Activated T-helper 1 cell treated with Interleukin-2 at 50 U/mL for 16 hours (primary cell): ENCODE measurements around the gene NKIRAS2.

Source experiments
- DNase-seq: peaks from one replicate; pipeline ENCODE4 v3.0.0-alpha.2; 2020; ENCODE audit warnings: low read depth

NKIRAS2 gene

DNA sequence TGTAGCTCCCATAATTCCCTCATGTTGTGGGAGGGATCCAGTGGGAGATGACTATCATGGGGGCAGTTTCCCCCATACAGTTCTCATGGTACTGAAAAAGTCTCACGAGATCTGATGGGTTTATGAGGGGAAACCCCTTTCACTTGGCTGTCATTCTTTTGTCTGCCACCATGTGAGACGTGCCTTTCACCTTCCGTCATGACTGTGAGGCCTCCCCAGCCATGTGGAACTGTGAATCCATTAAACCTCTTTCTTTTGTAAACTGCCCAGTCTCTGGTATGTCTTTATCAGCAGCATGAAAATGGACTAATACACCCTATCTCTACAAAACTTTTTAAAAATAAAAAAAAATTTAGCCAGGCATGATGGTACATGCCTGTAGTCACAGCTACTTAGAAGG is 36.7 kb downstream of the NKIRAS2 start:
- no peak for DNase-seq

GRCh38 chr17:42058063-42058462 is 38.2 kb downstream of the NKIRAS2 start:
- no peak for DNase-seq

DNA sequence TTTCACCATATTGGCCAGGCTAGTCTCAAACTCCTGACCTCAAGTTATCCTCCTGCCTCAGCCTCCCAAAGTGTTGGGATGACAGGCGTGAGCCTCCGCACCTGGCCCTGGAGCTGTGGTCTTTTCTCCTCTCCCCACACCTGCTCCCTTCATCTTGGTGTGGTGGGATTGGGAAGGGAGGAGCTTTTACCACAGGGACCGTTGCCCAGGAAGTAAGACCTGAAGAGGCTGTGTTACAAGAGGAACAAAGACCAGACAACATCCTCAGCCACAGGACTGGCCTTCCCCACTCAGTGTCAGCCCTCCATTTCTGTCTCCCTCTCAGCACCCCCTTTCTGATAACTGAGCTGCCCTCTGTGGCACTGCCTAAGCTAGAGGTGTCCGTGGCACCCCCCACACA is 39.9 kb downstream of the NKIRAS2 start:
- DNase-seq = no peak

GRCh38 chr17:42060231-42060630 is 40.3 kb downstream of the NKIRAS2 start:
- DNase-seq = no peak

GRCh38 chr17:42061646-42062487 is 42.0 kb downstream of the NKIRAS2 start:
- no peak for DNase-seq

DNA sequence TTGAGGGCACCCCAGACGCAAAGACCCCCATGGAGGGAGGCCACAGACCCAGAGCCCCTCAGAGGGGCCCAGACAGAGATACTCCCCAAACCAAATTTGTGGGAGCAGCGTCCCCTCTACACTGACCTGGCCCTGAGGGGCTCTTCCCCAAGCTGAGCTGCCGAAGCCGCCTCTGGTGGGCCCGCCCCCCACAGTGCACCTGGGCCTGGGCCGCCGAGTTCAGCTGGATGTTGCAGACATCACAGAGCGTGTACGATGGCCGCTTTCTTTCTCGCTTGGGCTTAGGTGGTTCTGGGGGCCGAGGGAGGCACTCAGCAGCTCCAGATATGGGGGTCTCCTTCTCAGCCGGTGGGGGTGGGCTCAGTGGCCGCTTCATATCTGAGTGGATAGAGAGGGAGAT is 42.8 kb downstream of the NKIRAS2 start:
- DNase-seq = no peak

DNA sequence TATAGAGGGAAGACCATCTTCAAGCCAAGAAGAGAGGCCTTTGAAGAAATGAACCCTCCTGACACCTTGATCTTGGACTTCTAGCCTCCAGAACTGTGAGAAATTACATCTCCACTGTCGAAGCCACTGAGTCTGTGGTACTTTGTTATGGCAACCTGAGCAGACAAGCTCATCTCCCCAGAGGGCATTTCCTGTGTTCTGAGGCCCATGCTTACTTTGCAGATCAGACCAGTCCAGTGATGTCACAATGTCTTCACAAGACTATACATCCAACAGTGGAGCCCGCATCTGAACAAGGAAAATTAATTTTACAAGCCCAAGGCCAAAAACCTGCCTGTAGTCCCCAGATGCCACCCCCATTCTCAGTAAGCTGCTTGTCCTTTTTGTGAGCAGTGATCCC is 45.3 kb downstream of the NKIRAS2 start:
- no peak for DNase-seq

GRCh38 chr17:42067371-42068091 is 47.6 kb downstream of the NKIRAS2 start:
- peak; percentile 48 for DNase-seq

- DNase-seq = no peak
Measured at GRCh38 chr17:42068979-42069378, 49.1 kb downstream of the NKIRAS2 start.

DNA sequence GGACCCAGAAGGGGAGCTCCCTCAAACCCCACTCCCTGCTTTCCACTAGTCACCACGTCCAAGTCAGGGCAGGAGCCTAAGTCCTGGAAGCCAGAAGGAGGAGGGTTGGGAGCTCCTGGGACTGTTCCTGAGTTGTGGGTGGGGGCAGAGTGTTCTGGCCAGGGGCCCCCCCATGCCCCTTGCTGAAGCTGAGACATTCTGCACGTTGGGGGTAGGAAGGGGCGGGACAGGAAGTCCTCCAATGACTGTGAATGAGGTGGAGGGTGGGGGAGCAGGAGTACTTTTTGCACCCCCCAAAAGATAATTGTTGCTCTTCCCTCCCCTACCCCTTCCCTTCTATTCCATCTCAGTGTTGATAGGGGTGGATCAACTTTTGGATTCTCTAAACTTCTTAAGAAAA is 51.9 kb downstream of the NKIRAS2 start:
- no peak for DNase-seq

DNA sequence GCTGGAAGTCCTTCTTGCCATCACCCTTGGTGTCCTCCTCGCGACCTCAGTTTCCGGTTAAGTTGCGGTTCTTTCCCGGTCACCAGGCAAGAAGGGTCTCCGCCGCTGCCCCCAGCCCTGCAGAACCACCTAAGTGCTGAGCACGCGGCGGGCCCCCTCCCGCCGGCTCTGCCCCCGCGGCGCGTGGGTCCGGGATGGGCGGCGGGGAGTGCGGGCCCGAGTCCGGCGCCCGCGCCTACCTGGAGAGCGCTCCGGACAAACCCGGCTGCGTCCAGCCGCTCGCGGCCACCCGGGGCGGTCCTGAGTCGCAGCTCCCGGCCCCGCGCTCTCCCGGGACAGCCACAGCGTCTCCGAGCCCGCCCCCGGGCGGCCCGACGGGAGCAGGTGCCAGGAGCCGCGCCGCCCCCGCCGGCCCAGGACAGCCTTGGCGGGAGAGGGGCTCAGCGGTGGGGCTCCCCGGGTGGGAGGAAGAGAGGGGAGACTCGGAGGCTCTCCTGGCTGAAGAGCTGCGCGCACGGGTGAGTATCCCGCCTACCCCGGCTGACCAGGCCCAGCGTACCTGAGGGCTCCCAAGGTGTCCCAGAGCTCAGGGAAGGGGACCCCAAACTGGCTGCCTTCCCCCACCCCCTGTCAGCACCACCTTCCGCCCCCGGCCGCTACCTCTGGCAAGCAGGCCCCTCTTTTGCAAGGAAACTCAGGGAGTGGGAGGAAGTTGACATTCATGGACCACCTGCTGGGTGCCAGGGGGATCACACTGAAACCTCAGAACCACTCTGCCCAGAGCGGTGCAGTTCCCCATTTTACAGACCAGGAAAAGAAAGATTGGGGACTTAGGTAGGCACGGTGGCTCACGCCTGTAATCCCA is 52.7 kb downstream of the NKIRAS2 start:
- DNase-seq = no peak
